GM18508 (cell line): Measurements from ENCODE around the gene ING4.
"Not testable (repeated sequence)": the region's sequence is repeated elsewhere in the genome, so short reads cannot be mapped to it uniquely, and the experiment has no call there.

Experiments
- ATAC-seq: cut with Tn5 transposase; IDR thresholded peaks from one replicate; pipeline ENCODE4 v1.9.1; 2021; ENCODE audit warnings: moderate number of reproducible peaks; ENCODE audit not compliant: insufficient read depth, unreplicated experiment

ING4 gene

GRCh38 chr12:6662906-6663742 is at the start of gene ING4:
ING4 (minus strand) TSS chr12:6663119; CDS start chr12:6663101, 18 bp downstream.
- peak; percentile 72 for ATAC-seq

GRCh38 chr12:6708960-6709394 is 46.1 kb upstream of the ING4 start:
- no peak for ATAC-seq

GRCh38 chr12:6708351-6708750 is 45.4 kb upstream of the ING4 start:
- ATAC-seq = not testable (repeated sequence)

GRCh38 chr12:6703631-6704030 is 40.7 kb upstream of the ING4 start:
- no peak for ATAC-seq

GRCh38 chr12:6701078-6701768 is 38.3 kb upstream of the ING4 start:
- no peak for ATAC-seq

GRCh38 chr12:6700646-6701051 is 37.7 kb upstream of the ING4 start, which contains the start of gene PIANP:
PIANP (minus strand) TSS chr12:6700815; CDS start chr12:6698061, 2,754 bp downstream.
- no peak for ATAC-seq

- no peak for ATAC-seq
Observed at GRCh38 chr12:6699989-6700645, 37.2 kb upstream of the ING4 start.

- no peak for ATAC-seq
Observed at GRCh38 chr12:6699259-6699988, 36.5 kb upstream of the ING4 start.

GRCh38 chr12:6698352-6699046 is 35.6 kb upstream of the ING4 start:
- ATAC-seq = no peak

GRCh38 chr12:6697584-6698351 is 34.8 kb upstream of the ING4 start:
- ATAC-seq = no peak

- no peak for ATAC-seq
Observed at GRCh38 chr12:6696690-6697583, 34.0 kb upstream of the ING4 start.

- ATAC-seq = no peak
Observed at GRCh38 chr12:6695313-6696045, 32.6 kb upstream of the ING4 start.

GRCh38 chr12:6694701-6695100 is 31.8 kb upstream of the ING4 start:
- ATAC-seq = no peak

- no peak for ATAC-seq
Observed at GRCh38 chr12:6693832-6694355, 31.0 kb upstream of the ING4 start.

- ATAC-seq = no peak
Observed at GRCh38 chr12:6692888-6693287, 30.0 kb upstream of the ING4 start.

- no peak for ATAC-seq
Observed at GRCh38 chr12:6691473-6691872, 28.6 kb upstream of the ING4 start.
